HG03066 (cell line): ENCODE results near the gene THBS3.
"Not testable (repeated sequence)": the region's sequence is repeated elsewhere in the genome, so short reads cannot be mapped to it uniquely, and the experiment has no call there.

Experiments
- ATAC-seq: cut with Tn5 transposase; IDR thresholded peaks from one replicate; pipeline ENCODE4 v1.9.1; 2021; ENCODE audit warnings: low read depth; ENCODE audit not compliant: unreplicated experiment

The THBS3 gene

GRCh38 chr1:155207806-155208540 is at the start of gene THBS3:
Gene THBS3 (minus strand): TSS chr1:155207897. CDS start chr1:155207876, 21 bp downstream.
- ATAC-seq = no peak

GRCh38 chr1:155256058-155256852 is 48.6 kb upstream of the THBS3 start:
- no peak for ATAC-seq

- peak; percentile 50 for ATAC-seq
Observed at GRCh38 chr1:155255243-155256007, 47.7 kb upstream of the THBS3 start, which contains the start of gene ENTREP3. Gene ENTREP3 (minus strand): TSS chr1:155255483. CDS start chr1:155254877, 606 bp downstream.

DNA sequence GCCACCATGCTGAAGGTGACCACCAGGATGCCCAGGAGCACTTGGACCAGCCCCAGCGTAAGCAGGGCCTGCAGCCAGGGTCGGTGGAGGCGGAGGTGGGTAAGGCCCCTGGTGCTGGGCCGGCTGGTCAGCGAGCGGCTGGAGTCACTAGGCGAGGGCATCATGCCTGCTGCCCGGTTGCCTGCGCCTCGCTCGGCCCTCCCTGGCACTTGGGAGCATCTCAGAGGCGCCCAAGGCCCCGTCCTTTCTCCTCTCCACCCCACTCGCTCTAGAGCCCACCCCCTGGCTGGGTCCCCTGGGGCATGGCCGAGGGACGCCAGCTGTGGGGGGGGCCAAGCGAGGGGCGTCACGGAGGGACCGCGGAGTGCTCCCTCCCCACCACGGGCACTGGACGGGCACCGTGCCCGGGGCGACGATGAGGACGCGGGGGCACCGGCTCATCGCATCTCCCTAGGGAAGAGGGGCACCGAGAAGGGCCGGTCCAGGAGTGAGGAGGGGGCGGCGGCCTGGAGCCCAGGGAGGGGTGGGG is 47.1 kb upstream of the THBS3 start:
- no peak for ATAC-seq

GRCh38 chr1:155254228-155254713 is 46.6 kb upstream of the THBS3 start:
- ATAC-seq = no peak

DNA sequence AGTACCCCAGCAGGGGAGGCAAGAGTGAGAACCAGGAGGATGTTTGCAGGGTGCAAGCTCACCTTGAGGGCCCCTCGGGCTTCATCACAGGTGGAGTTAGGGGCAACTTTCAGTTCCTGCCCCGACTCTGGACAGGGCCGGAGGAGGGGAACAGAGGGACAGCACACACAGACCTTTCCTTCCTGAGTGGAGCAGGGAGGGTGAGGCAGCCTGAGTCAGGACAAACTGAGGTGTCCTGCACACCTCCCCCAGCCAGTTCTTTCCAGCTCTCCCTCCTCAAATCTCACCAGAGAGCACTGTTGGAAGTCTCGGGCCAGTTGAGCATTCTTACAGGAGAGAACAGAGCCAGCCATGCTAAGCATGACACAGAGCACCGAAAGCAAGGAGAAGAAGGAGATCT is 46.1 kb upstream of the THBS3 start:
- ATAC-seq = no peak

- ATAC-seq = no peak
Observed at GRCh38 chr1:155253208-155253607, 45.5 kb upstream of the THBS3 start.

DNA sequence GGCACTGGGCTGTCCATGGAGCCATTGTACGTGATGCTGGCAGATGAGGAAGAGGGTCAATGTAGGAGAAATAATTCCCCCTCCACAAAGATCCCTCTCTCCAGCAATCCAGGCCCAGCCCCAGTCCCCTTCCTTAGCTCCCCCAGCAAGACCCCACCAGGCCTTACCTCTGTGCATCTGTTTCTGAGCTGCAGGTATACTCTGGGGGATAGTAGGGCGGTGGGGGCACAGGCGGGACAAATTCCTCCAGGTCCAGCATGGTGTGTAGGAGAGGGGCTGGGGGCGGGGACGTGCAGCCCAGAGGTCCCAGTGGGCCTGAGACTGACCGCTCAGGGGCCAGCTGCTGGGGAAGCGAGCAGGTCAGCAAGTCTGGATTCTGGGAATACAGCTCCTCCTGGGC is 43.9 kb upstream of the THBS3 start:
- no peak for ATAC-seq

GRCh38 chr1:155250633-155251449 is 43.1 kb upstream of the THBS3 start:
- ATAC-seq = peak; percentile 93

- ATAC-seq = peak; percentile 27
Observed at GRCh38 chr1:155250246-155250632, 42.5 kb upstream of the THBS3 start.

GRCh38 chr1:155247667-155248553 is 40.2 kb upstream of the THBS3 start:
- ATAC-seq = no peak

GRCh38 chr1:155246796-155247195 is 39.1 kb upstream of the THBS3 start:
- ATAC-seq = not testable (repeated sequence)

DNA sequence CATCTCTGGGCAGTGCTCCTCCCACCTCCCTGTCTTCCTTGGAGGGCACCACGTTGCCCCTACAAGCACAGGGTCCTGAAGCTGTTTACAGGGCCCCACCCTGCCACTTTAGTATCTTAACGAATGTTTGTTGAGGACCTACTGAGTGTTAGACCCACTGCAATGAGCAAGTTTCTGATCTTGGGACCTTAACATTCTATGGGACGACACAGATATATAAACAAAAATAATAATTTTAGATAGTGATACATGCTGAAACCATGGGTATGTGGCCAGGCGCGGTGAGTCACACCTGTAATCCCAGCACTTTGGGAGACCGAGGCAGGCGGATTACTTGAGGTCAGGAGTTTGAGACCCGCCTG is 37.4 kb upstream of the THBS3 start:
- peak; percentile 7 for ATAC-seq

- peak; percentile 90 for ATAC-seq
Observed at GRCh38 chr1:155244368-155245162, 36.9 kb upstream of the THBS3 start.

DNA sequence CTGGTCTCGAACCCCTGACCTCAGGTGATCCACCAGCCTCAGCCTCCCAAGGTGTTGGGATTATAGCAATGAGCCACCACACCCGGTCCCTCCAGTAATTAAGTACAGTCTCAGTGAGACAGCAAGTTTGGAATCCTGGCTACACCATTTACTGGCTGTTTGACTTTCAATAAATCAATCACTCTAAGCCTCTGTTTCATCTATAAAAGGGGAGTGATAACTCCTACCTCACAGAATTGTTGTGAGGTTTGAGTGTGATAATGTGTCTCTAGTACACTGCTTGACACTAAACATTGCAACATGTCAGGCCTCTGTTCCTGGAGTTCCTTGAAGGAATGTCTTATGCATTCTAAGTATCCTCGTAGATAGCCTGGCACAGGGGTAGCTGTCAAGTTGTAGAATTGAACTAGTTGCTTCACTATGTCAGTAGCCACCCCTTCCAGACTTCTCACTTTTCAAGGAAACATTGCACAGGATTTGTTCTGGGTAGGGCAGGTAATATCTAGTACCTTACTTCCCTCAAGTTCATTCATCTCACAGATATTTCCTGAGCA is 35.2 kb upstream of the THBS3 start:
- no peak for ATAC-seq

GRCh38 chr1:155241841-155242264 is 34.2 kb upstream of the THBS3 start:
- no peak for ATAC-seq

- ATAC-seq = no peak
Observed at GRCh38 chr1:155241069-155241679, 33.5 kb upstream of the THBS3 start.
